GM12892 (cell line): Measurements from ENCODE around the gene SMOC2.
"Not testable (repeated sequence)": the region's sequence is repeated elsewhere in the genome, so short reads cannot be mapped to it uniquely, and the experiment has no call there.

Experiments
- POLR2A ChIP-seq: IDR thresholded peaks from 2 replicates; pipeline ENCODE4 v1.6.1; 2011; ENCODE audit warnings: low read depth, low read length, control low read depth
- POLR2AphosphoS5 ChIP-seq: IDR thresholded peaks from 2 replicates; pipeline ENCODE4 v1.6.1; 2011; ENCODE audit warnings: low read depth, low read length, control low read depth
- TAF1 ChIP-seq: IDR thresholded peaks from 2 replicates; pipeline ENCODE4 v1.6.1; 2011; ENCODE audit warnings: low read depth, mild to moderate bottlenecking, control low read depth, low read length, borderline replicate concordance

- TF ChIP-seq POLR2AphosphoS5, POLR2A, TAF1: not testable (repeated sequence)
Measured at GRCh38 chr6:168573276-168573835, 132.4 kb downstream of the SMOC2 start.
